GM12873 (cell line): ENCODE measurements around the gene SERPINA7.

Experiments
- CTCF ChIP-seq: IDR thresholded peaks from 2 replicates; pipeline ENCODE4 v1.5.1; 2012; ENCODE audit warnings: low read depth, mild to moderate bottlenecking, moderate library complexity, low read length, control low read depth; ENCODE audit not compliant: insufficient read depth; ENCODE audit errors: missing control alignments

Gene SERPINA7

GRCh38 chrX:106038625-106039024 is at the start of gene SERPINA7:
SERPINA7 (minus strand) TSS chrX:106038727; CDS start chrX:106037058, 1,669 bp downstream.
- TF ChIP-seq CTCF: no peak

GRCh38 chrX:106069048-106069447 is 30.5 kb upstream of the SERPINA7 start:
- no peak for TF ChIP-seq CTCF

GRCh38 chrX:106050054-106050453 is 11.5 kb upstream of the SERPINA7 start:
- no peak for TF ChIP-seq CTCF

- TF ChIP-seq CTCF: no peak
Measured at GRCh38 chrX:106042296-106042695, 3.8 kb upstream of the SERPINA7 start.

- no peak for TF ChIP-seq CTCF
Measured at GRCh38 chrX:106040861-106041260, 2.3 kb upstream of the SERPINA7 start.

GRCh38 chrX:106039920-106040319 is 1.4 kb upstream of the SERPINA7 start:
- peak; percentile 35 for TF ChIP-seq CTCF

GRCh38 chrX:106037835-106038473 is 573 bp downstream of the SERPINA7 start:
- TF ChIP-seq CTCF: no peak
